GM21367 (cell line): ENCODE results near the gene ZAP70.

Experiments used
- ATAC-seq: cut with Tn5 transposase; IDR thresholded peaks from one replicate; pipeline ENCODE4 v1.9.1; 2021; ENCODE audit not compliant: unreplicated experiment

ZAP70 gene

GRCh38 chr2:97715951-97716694, 2.7 kb downstream of the ZAP70 start:
- no peak for ATAC-seq

GRCh38 chr2:97716695-97717612, 3.6 kb downstream of the ZAP70 start:
- ATAC-seq = no peak

- ATAC-seq = no peak
Measured at GRCh38 chr2:97717613-97717995, 4.2 kb downstream of the ZAP70 start.

- ATAC-seq = peak; percentile 68
Measured at GRCh38 chr2:97718051-97718882, 4.9 kb downstream of the ZAP70 start.

- ATAC-seq = no peak
Measured at GRCh38 chr2:97718942-97719341, 5.6 kb downstream of the ZAP70 start.

- no peak for ATAC-seq
Measured at GRCh38 chr2:97719362-97720155, 6.2 kb downstream of the ZAP70 start.

- no peak for ATAC-seq
Measured at GRCh38 chr2:97720746-97721145, 7.4 kb downstream of the ZAP70 start.

- no peak for ATAC-seq
Measured at GRCh38 chr2:97722227-97722626, 8.9 kb downstream of the ZAP70 start.

GRCh38 chr2:97723156-97724072, 10.0 kb downstream of the ZAP70 start:
- no peak for ATAC-seq

GRCh38 chr2:97724073-97724410, 10.7 kb downstream of the ZAP70 start:
- ATAC-seq = no peak

GRCh38 chr2:97724501-97724900, 11.1 kb downstream of the ZAP70 start:
- ATAC-seq = no peak

GRCh38 chr2:97724946-97725688, 11.7 kb downstream of the ZAP70 start:
- no peak for ATAC-seq

- ATAC-seq = no peak
Measured at GRCh38 chr2:97726261-97727064, 13.1 kb downstream of the ZAP70 start.

- ATAC-seq = no peak
Measured at GRCh38 chr2:97727296-97727695, 13.9 kb downstream of the ZAP70 start.

GRCh38 chr2:97728091-97728731, 14.8 kb downstream of the ZAP70 start:
- no peak for ATAC-seq

GRCh38 chr2:97730245-97730644, 16.9 kb downstream of the ZAP70 start:
- no peak for ATAC-seq

GRCh38 chr2:97731274-97732020, 18.1 kb downstream of the ZAP70 start:
- ATAC-seq = no peak
